Gastrocnemius medialis (tissue), 4 donors: Measurements from ENCODE around the gene KCNT1. TPM values are rescaled to one million over a fixed set of nuclear protein-coding genes. Genes with fewer than 3 reads are reported as not detected.
A peak's percentile ranks its signal among the peaks of the same experiment; 100 is the strongest.

ENCODE experiments used
- ATAC-seq, 2 donors: fragments of 150-250 bp; one replicate each; pipeline ENCODE4 v1.9.1; 2016
- DNase-seq, 2 donors: peaks; one replicate each; pipeline ENCODE4 v3.0.0-alpha.2; 2019
- H3K27ac ChIP-seq, 4 donors: fragments of 200-600 bp; sonication (generic); 1 replicate in 1 of 4; 2 replicates in 3 of 4; pipeline ENCODE4 v1.5.1; 2016 to 2018; ENCODE audit warnings: mild to moderate bottlenecking in 2 of 4, moderate library complexity in 1 of 4
- H3K27me3 ChIP-seq, 3 donors: fragments of 200-600 bp; sonication (generic) in 2 of 3; 1 replicate in 1 of 3; 2 replicates in 2 of 3; pipeline versions ENCODE4 v1.5.1 to v1.6.0; 2016 to 2019; ENCODE audit warnings: mild to moderate bottlenecking in 1 of 3, moderate library complexity in 1 of 3
- H3K36me3 ChIP-seq, 2 donors: fragments of 200-600 bp; sonication (generic) in 1 of 2; one replicate each; pipeline ENCODE4 v1.5.1; 2017 to 2018
- H3K4me1 ChIP-seq, 2 donors: fragments of 200-600 bp; sonication (generic) in 1 of 2; one replicate each; pipeline ENCODE4 v1.5.1; 2016 to 2017; ENCODE audit warnings: mild to moderate bottlenecking in 2 of 2
- H3K4me3 ChIP-seq, 4 donors: fragments of 200-600 bp; sonication (generic) in 3 of 4; 1 replicate in 1 of 4; 2 replicates in 3 of 4; pipeline ENCODE4 v1.5.1; 2016 to 2019; ENCODE audit warnings: mild to moderate bottlenecking in 2 of 4
- H3K9me3 ChIP-seq, 3 donors: fragments of 200-600 bp; sonication (generic) in 2 of 3; 1 replicate in 1 of 3; 2 replicates in 2 of 3; pipeline ENCODE4 v1.5.1; 2016 to 2019
- POLR2A ChIP-seq, 2 donors: fragments of 450-650 bp; IDR thresholded peaks; one replicate each; pipeline ENCODE4 v1.6.1; 2017; ENCODE audit warnings: antibody characterized with exemption in 2 of 2, mild to moderate bottlenecking in 2 of 2, moderate library complexity in 2 of 2
- in situ Hi-C, 4 donors: fragments of 200-750 bp; cut with MboI; loops; one replicate each; pipeline versions ENCODE4 v1.15.0 to v1.8.0; 2017; ENCODE audit warnings: low sequenced_read_pairs in 4 of 4
- intact Hi-C: fragments of 100-400 bp; cut with DNase I; formaldehyde crosslinking; loops from one replicate; pipeline ENCODE4 v1.15.1; 2023; ENCODE audit warnings: low total_unique reads
- total RNA-seq, 4 donors: library from RNA; depleted of rRNA; stranded (reverse); fragments of >200 nt; gene quantifications; one replicate each; pipeline versions ENCODE4 v1.1.0 to v1.2.3, GENCODE V29; 2016
- TF ChIP-seq, protein P1 (sequence below), 5 experiments: fragments of 450-650 bp in 3 of 5; fragments of 200-600 bp in 2 of 5; sonication (generic) in 2 of 5; IDR thresholded peaks in 4 of 5; conservative IDR thresholded peaks in 1 of 5; 1 replicate in 4 of 5; 2 replicates in 1 of 5; pipeline ENCODE4 v1.5.1; 2016 to 2019; ENCODE audit warnings: antibody characterized with exemption in 5 of 5, mild to moderate bottlenecking in 3 of 5, moderate library complexity in 3 of 5

Gene KCNT1
- total RNA-seq, 4 donors from 2014 or later, result 2.3 to 8.7 (median 5.3) TPM

DNA sequence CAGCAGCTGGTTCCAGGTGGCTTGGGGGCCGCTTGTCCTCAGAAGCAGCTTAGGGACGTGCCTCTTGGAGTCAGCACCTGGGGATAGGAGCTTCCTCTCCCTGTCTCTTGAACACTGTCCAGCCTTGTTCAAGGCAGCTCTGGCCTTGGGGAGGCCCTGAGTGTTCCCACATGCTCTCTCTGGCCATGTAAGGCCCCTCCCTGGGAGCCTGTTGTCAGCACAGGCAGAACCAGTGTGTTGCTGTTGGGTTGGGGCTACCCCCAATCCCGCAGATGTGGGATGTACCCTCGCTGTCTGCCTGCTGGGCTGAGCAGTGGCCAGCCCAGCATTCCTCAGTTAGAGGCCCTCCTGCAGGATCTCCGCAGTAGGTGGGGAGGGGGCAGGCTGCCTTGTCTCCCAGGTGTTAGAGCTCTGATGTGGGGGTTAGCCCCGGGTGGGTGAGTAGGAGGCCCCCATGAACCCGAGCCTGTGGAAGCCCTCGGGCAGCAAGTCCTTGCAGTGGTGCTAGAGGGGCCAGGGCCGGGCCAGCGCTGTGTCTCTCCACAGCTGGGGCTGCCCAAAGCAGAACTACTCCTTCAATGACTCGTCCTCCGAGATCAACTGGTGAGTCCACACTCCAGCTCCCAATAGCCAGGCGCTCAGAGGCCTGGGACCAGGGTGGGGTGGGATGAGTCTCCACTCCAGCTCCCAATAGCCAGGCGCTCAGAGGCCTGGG, 51.6 kb downstream of the KCNT1 start:
- H3K36me3 ChIP-seq, result no peaks in the 10 kb centered on the region
- H3K4me1 ChIP-seq, result peaks cover 18 to 24% of the 10 kb centered on the region in 2 donors
- intact Hi-C loops, result no loop called here
- no peaks in the 10 kb centered on the region for H3K27me3 ChIP-seq
- H3K4me3 ChIP-seq, result no peak overlapping the region
- ATAC-seq, result no peak
- in situ Hi-C loops, result no loop called here
- no peak overlapping the region for H3K27ac ChIP-seq
- no peak for DNase-seq
- H3K9me3 ChIP-seq, result no peaks in the 10 kb centered on the region
- TF ChIP-seq POLR2A (IDR thresholded peaks at IDR 0.05), result no peak
- TF ChIP-seq, protein P1, sequence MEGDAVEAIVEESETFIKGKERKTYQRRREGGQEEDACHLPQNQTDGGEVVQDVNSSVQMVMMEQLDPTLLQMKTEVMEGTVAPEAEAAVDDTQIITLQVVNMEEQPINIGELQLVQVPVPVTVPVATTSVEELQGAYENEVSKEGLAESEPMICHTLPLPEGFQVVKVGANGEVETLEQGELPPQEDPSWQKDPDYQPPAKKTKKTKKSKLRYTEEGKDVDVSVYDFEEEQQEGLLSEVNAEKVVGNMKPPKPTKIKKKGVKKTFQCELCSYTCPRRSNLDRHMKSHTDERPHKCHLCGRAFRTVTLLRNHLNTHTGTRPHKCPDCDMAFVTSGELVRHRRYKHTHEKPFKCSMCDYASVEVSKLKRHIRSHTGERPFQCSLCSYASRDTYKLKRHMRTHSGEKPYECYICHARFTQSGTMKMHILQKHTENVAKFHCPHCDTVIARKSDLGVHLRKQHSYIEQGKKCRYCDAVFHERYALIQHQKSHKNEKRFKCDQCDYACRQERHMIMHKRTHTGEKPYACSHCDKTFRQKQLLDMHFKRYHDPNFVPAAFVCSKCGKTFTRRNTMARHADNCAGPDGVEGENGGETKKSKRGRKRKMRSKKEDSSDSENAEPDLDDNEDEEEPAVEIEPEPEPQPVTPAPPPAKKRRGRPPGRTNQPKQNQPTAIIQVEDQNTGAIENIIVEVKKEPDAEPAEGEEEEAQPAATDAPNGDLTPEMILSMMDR (IDR thresholded peaks at IDR 0.05 in 4 of 5, conservative IDR thresholded peaks at IDR 0.05 in 1 of 5), result no peak

GRCh38 chr9:135756576-135756975, 54.6 kb downstream of the KCNT1 start:
- intact Hi-C loops (no loop called here), in situ Hi-C loops (no loop called here)
- no peak overlapping the region for H3K4me3 ChIP-seq
- H3K27me3 ChIP-seq, result no peaks in the 10 kb centered on the region
- H3K27ac ChIP-seq, result peak overlapping the region; percentile 25 to 77 (median 60)
- H3K9me3 ChIP-seq, result no peaks in the 10 kb centered on the region
- no peaks in the 10 kb centered on the region for H3K36me3 ChIP-seq
- DNase-seq (no peak), ATAC-seq (no peak)
- TF ChIP-seq, protein P1 (IDR thresholded peaks at IDR 0.05 in 4 of 5, conservative IDR thresholded peaks at IDR 0.05 in 1 of 5), result no peak
- no peak for TF ChIP-seq POLR2A (IDR thresholded peaks at IDR 0.05)
- H3K4me1 ChIP-seq, result peaks cover 9 to 11% of the 10 kb centered on the region in 2 donors

GRCh38 chr9:135757356-135757755, 55.4 kb downstream of the KCNT1 start:
- H3K9me3 ChIP-seq, result no peaks in the 10 kb centered on the region
- peaks cover 9 to 11% of the 10 kb centered on the region in 2 donors for H3K4me1 ChIP-seq
- ATAC-seq, result peak; percentile 85 to 97
- TF ChIP-seq POLR2A (IDR thresholded peaks at IDR 0.05), result no peak
- TF ChIP-seq, protein P1 (IDR thresholded peaks at IDR 0.05 in 4 of 5, conservative IDR thresholded peaks at IDR 0.05 in 1 of 5), result no peak
- H3K4me3 ChIP-seq, result no peak overlapping the region
- H3K27me3 ChIP-seq, result no peaks in the 10 kb centered on the region
- intact Hi-C loops (no loop called here), in situ Hi-C loops (no loop called here)
- H3K36me3 ChIP-seq, result no peaks in the 10 kb centered on the region
- peak; percentile 53 to 85 for DNase-seq
- peak overlapping the region; percentile 44 to 81 (median 76) for H3K27ac ChIP-seq

DNA sequence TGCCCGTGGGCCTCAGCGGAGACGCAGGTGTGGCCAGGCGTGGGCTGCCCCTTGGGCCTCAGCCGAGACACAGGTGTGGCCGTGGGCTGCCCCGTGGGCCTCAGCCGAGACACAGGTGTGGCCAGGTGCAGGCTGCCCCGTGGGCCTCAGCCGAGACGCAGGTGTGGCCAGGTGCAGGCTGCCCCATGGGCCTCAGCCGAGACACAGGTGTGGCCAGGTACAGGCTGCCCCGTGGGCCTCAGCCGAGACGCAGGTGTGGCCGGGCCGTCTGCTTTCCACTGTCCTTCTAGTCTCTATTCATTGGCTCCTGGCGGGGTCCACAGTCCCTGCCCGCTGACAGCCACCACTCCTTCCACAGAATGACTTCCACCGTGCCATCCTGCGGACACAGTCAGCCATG, 56.1 kb downstream of the KCNT1 start:
- in situ Hi-C loops (no loop called here), intact Hi-C loops (no loop called here)
- DNase-seq, result no peak
- ATAC-seq, result no peak
- TF ChIP-seq POLR2A (IDR thresholded peaks at IDR 0.05), result no peak
- TF ChIP-seq, protein P1 (IDR thresholded peaks at IDR 0.05 in 4 of 5, conservative IDR thresholded peaks at IDR 0.05 in 1 of 5), result no peak
- Histone ChIP-seq H3K4me1 (peaks cover 9 to 11% of the 10 kb centered on the region in 2 donors), H3K27ac (peak overlapping the region; percentile 44 to 81 (median 76)), H3K27me3 (no peaks in the 10 kb centered on the region), H3K36me3 (no peaks in the 10 kb centered on the region), H3K4me3 (no peak overlapping the region), H3K9me3 (no peaks in the 10 kb centered on the region)
